Caco-2 (cell line): Measurements from ENCODE around the gene EIF3K. TPM values are rescaled to one million over a fixed set of nuclear protein-coding genes. Genes with fewer than 3 reads are reported as not detected.

ENCODE experiments used
- BruUV-seq: library from RNA; stranded (reverse); fragments of 400-500 nt; replicated peaks from 2 replicates; lab custom pipeline; 2021; lab: Mats Ljungman, UMichigan
- CTCF ChIA-PET: fragments of 300-600 bp; sonication (Branson Sonifier 250); formaldehyde crosslinking; loops from one replicate; lab custom pipeline; 2022; ENCODE audit warnings: antibody characterized with exemption; lab: Charles Lee
- POLR2A ChIA-PET: fragments of 300-600 bp; sonication (Branson Sonifier 250); formaldehyde crosslinking; loops from one replicate; lab custom pipeline; 2022; ENCODE audit warnings: antibody characterized with exemption; lab: Charles Lee
- DNase-seq, 2 experiments: peaks; one replicate each; pipeline versions ENCODE4 v3.0.0 to v3.0.0-alpha.2; 2020 to 2022
- H3K27me3 ChIP-seq: replicated peaks from 2 replicates; pipeline ENCODE4 v1.6.0; 2011; ENCODE audit warnings: low read length; ENCODE audit not compliant: control insufficient read depth, insufficient read depth
- H3K36me3 ChIP-seq: 2 replicates; pipeline ENCODE4 v1.5.1; 2011; ENCODE audit warnings: low read length; ENCODE audit not compliant: control insufficient read depth, insufficient read depth
- H3K4me1 ChIP-seq: fragments of 250-450 bp; sonication (Bioruptor Pico); 2 replicates; pipeline ENCODE4 v1.5.1; 2020; ENCODE audit warnings: mild to moderate bottlenecking
- H3K4me3 ChIP-seq: 2 replicates; pipeline ENCODE4 v1.5.1; 2011; ENCODE audit warnings: low read depth, mild to moderate bottlenecking, control low read depth, low read length
- H3K9me3 ChIP-seq: fragments of 250-450 bp; sonication (Bioruptor Pico); 2 replicates; pipeline ENCODE4 v1.5.1; 2020; ENCODE audit warnings: mild to moderate bottlenecking, moderate library complexity
- H3K27ac Mint-ChIP-seq: one replicate; pipeline ENCODE4 v1.8.0; 2022; ENCODE audit warnings: mixed read lengths; ENCODE audit not compliant: unreplicated experiment
- H3K27me3 Mint-ChIP-seq: one replicate; pipeline ENCODE4 v1.8.0; 2022; ENCODE audit warnings: mixed read lengths; ENCODE audit not compliant: insufficient read depth, unreplicated experiment
- H3K36me3 Mint-ChIP-seq: one replicate; pipeline ENCODE4 v1.8.0; 2022; ENCODE audit warnings: mild to moderate bottlenecking, mixed read lengths; ENCODE audit not compliant: insufficient read depth, unreplicated experiment
- H3K4me1 Mint-ChIP-seq: one replicate; pipeline ENCODE4 v1.8.0; 2022; ENCODE audit warnings: low read depth, mixed read lengths; ENCODE audit not compliant: unreplicated experiment
- H3K4me3 Mint-ChIP-seq: one replicate; pipeline ENCODE4 v1.8.0; 2022; ENCODE audit warnings: mild to moderate bottlenecking, moderate library complexity, mixed read lengths; ENCODE audit not compliant: unreplicated experiment
- H3K9me3 Mint-ChIP-seq: one replicate; pipeline ENCODE4 v1.8.0; 2022; ENCODE audit warnings: mixed read lengths; ENCODE audit not compliant: unreplicated experiment
- CTCF ChIP-seq, 2 experiments: fragments of 200-600 bp in 1 of 2; IDR thresholded peaks; 1 replicate in 1 of 2; 2 replicates in 1 of 2; pipeline versions ENCODE4 v1.5.1 to v1.8.0; 2011 to 2022; ENCODE audit warnings: antibody characterized with exemption in 1 of 2, control low read depth in 1 of 2, inconsistent platforms in 1 of 2, low read depth in 1 of 2, low read length in 1 of 2, mild to moderate bottlenecking in 1 of 2, moderate library complexity in 1 of 2; ENCODE audit not compliant: insufficient read depth in 1 of 2, severe bottlenecking in 1 of 2, unreplicated experiment in 1 of 2
- intact Hi-C: fragments of 100-400 bp; cut with micrococcal nuclease; formaldehyde crosslinking; loops from one replicate; pipeline ENCODE4 v1.10.0; 2022; ENCODE audit not compliant: unreplicated experiment
- total RNA-seq: library from RNA; stranded (reverse); gene quantifications from 2 replicates; pipeline ENCODE4 v1.2.3, GENCODE V29; 2022

The EIF3K gene
- total RNA-seq, 1 experiment from 2014 or later, result 354 TPM

DNA sequence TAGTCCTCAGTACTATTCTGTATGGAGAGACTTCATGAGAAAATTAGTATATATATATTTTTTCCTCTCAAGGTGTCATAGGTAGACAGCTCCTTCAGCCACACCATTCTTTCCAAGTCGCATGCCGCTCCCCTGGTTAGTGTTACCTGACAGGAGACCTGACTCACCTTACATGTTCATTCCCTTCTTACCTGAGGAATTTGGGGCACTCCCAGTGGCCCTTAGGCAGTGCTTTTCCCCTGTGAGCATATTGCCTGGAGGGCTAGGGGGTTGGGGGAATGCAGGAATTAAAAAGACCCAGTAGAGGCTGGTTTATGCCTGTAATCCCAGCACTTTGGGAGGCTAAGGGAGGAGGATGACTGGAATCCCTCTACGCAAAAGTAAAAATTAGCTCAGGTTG, 19.5 kb downstream of the EIF3K start:
- DNase-seq, result peak in 1 of 2 experiments; percentile 73

DNA sequence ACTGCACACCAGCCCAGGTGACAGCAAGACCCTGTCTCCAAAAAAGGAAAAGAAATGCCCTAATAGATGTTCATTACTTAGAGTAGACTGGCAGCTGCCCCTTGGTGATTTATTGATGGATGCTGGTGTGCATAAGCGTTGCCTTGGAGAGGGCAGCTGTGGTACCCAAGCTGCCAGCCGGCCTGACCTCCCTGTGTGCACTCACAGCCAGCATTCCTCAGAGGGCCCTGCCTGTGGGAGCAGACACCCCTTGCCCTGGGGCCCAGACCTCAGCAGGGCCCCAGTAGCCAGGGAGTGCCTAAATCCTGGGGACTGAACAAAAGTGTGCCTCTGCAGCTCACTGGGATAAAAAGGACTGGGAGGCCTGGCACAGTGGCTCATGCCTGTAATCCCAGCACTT, 20.7 kb downstream of the EIF3K start:
- H3K27me3 ChIP-seq, result no peaks in the 10 kb centered on the region
- Mint-ChIP-seq H3K27me3 (no peaks in the 10 kb centered on the region), H3K9me3 (no peaks in the 10 kb centered on the region), H3K4me3 (no peak overlapping the region), H3K27ac (no peak overlapping the region), H3K36me3 (peaks cover 42% of the 10 kb centered on the region), H3K4me1 (peaks cover 19% of the 10 kb centered on the region)
- CTCF ChIA-PET, result interaction anchor here (0.5 to 0.8 kb wide), 2 partner anchors 87 to 202 kb away, joined by 3 to 6 read pairs; no protein-coding TSS in a partner anchor
- intact Hi-C loops, result loop anchor here (10.0 kb wide), 1 partner anchor 125 kb away; no protein-coding TSS in a partner anchor
- POLR2A ChIA-PET, result no interaction called here
- H3K9me3 ChIP-seq, result no peaks in the 10 kb centered on the region
- BruUV-seq, result no TSS peak
- H3K4me3 ChIP-seq, result no peak overlapping the region
- DNase-seq, result no peak
- TF ChIP-seq CTCF (IDR thresholded peaks at IDR 0.05; ENCODE audit: insufficient read depth in 1 of 2, low read depth in 1 of 2, low read length in 1 of 2, severe bottlenecking in 1 of 2, unreplicated experiment in 1 of 2), result no peak
- peaks cover 47% of the 10 kb centered on the region for H3K4me1 ChIP-seq
- peaks cover 3% of the 10 kb centered on the region; the same call in 1 of the 2 replicates for H3K36me3 ChIP-seq

More for the DNA sequence above, 19.5 kb downstream of the EIF3K start:
- Mint-ChIP-seq H3K4me3 (no peak overlapping the region), H3K36me3 (peaks cover 51% of the 10 kb centered on the region), H3K27me3 (no peaks in the 10 kb centered on the region), H3K4me1 (peaks cover 21% of the 10 kb centered on the region), H3K9me3 (no peaks in the 10 kb centered on the region), H3K27ac (peak overlapping the region; percentile 79)
- no peaks in the 10 kb centered on the region for H3K27me3 ChIP-seq
- no peak overlapping the region for H3K4me3 ChIP-seq
- ChIA-PET POLR2A (no interaction called here), CTCF (interaction anchor here (0.5 to 0.7 kb wide), 2 partner anchors 48 to 232 kb away, joined by 3 to 5 read pairs; no protein-coding TSS in a partner anchor)
- intact Hi-C loops, result loop anchor here (10.0 kb wide), 1 partner anchor 124 kb away; no protein-coding TSS in a partner anchor
- H3K36me3 ChIP-seq, result peaks cover 3% of the 10 kb centered on the region; the same call in 1 of the 2 replicates
- no peaks in the 10 kb centered on the region for H3K9me3 ChIP-seq
- TF ChIP-seq CTCF (IDR thresholded peaks at IDR 0.05; ENCODE audit: insufficient read depth in 1 of 2, low read depth in 1 of 2, low read length in 1 of 2, severe bottlenecking in 1 of 2, unreplicated experiment in 1 of 2), result no peak
- H3K4me1 ChIP-seq, result peaks cover 51% of the 10 kb centered on the region
- no TSS peak for BruUV-seq

DNA sequence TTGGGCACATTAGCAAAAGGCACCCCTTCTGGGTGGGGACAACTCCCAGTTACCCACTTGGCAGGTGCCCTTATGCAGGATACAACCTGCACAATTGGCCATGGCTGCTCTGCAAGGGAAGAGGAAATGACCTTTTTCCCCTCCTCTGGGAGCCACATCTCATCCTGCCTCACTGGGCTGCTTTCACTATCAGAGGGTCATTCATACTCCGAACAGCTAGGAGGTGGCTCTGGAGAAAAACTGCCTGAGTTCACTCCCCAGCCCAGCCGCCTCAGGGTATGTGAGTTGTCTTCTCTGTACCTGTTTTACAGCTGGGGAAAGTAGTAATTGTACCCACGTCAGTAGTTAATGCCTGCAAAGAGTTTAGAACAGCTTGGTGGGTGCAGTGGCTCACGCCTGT, 21.4 kb downstream of the EIF3K start:
- POLR2A ChIA-PET, result no interaction called here
- CTCF ChIA-PET, result no interaction called here
- Mint-ChIP-seq H3K36me3 (peaks cover 38% of the 10 kb centered on the region), H3K27ac (no peak overlapping the region), H3K9me3 (no peaks in the 10 kb centered on the region), H3K4me1 (peaks cover 15% of the 10 kb centered on the region), H3K4me3 (no peak overlapping the region), H3K27me3 (no peaks in the 10 kb centered on the region)
- H3K27me3 ChIP-seq, result no peaks in the 10 kb centered on the region
- no peak overlapping the region for H3K4me3 ChIP-seq
- BruUV-seq, result no TSS peak
- H3K36me3 ChIP-seq, result no peaks in the 10 kb centered on the region
- intact Hi-C loops, result no loop called here
- H3K9me3 ChIP-seq, result no peaks in the 10 kb centered on the region
- peaks cover 40% of the 10 kb centered on the region for H3K4me1 ChIP-seq
- no peak for TF ChIP-seq CTCF (IDR thresholded peaks at IDR 0.05; ENCODE audit: insufficient read depth in 1 of 2, low read depth in 1 of 2, low read length in 1 of 2, severe bottlenecking in 1 of 2, unreplicated experiment in 1 of 2)
- DNase-seq, result no peak
